Activated naive CD8-positive, alpha-beta T cell treated with anti-CD3 and anti-CD28 coated beads, Interleukin-2, amount 50 U/mL, for 16 hours (primary cell): ENCODE measurements around the gene ELL2.
"Not testable (repeated sequence)": the region's sequence is repeated elsewhere in the genome, so short reads cannot be mapped to it uniquely, and the experiment has no call there.

ENCODE experiments used
- DNase-seq: peaks from one replicate; pipeline ENCODE4 v3.0.0-alpha.2; 2020; ENCODE audit warnings: low read depth, low spot score

The ELL2 gene

DNA sequence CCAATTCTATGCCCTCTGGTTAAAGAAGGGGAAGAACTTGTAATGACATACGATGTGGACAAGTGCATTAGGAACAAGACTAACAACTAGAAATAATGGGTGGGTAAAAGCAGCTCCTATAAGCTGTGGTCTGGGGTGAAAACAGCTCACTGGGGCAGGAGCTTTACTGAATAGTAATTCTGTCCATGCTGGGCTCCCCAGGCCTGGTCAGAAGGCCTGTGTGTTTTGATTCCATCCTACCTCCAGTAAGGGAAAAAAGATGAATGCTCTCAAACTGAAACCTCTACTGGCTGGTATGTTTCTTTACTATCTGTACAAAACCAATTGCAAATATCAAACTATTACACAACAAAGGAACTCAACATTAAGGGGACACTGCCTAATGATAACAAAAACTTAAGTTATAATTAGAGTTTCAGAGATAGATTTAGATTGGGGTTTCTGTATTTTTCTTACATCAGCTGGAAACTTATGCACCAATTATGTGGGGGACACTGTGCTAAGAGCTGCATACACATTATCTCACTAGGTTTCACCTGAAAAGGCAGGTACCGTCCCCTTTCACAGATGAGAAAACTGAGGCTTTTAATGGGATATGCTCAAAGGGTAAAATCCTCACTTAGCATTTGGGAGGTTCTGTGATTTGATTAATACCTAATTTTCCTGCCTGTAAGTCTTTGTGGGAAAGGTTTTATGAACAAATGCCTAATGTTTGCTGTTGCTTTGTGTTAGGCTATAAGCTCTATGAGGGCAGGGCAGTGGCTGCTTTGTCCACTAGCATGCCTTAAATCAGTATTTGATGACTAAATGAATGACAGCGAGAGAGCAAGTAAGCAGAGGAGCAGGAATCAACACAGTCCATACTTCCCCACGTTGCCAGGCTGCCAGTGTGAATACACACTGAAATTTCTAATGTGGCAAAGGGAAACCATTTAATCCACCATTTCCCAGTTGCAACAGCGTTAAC is 53.6 kb downstream of the ELL2 start:
- DNase-seq: no peak

DNA sequence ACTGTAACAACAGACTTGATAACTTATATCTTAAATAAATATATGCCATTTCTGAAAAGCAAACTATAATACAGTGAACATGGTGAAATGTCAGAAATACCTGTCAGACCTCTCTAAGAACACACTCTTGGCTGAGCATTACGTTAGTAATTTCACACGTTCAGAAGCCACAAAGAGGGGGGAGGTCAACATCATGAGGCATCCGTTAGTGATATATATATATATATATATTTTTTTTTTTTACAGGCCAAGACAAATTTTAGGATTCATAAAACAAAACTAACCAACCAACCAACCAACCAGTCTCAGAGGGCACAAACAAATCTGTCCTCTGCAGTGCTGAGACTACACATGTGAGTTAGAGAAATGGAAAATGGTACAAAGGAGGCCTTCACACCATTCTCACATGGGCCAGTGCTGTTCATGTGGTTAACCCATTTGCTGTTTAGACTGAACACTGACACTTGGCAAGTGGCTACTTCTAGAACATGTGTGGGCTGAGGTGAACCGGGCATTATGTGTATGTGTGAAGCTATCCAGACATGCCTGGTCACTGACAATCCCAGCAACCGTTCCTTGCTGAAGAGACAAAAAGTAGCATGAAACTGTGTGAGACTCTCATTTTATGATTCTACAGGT is 54.5 kb downstream of the ELL2 start:
- DNase-seq: no peak

DNA sequence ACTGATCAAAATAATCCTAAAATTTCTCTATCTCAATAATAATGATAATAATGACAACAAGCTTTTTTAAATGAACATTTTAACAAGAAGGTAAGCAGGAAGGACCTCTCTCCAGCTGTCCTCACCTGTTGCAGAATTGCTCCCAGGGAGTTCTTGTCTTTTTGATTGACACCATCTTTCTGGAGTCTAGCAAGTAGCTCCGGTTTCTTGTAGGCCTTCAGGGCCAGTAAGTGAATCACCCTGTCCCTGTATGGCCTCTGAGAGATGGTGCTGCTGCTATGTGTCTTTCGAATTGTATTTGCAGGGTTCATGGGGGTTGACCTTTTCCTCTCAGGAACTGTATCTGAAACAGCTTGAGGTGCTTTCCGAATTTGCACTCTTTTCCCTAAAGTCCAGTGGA is 55.3 kb downstream of the ELL2 start:
- not testable (repeated sequence) for DNase-seq

DNA sequence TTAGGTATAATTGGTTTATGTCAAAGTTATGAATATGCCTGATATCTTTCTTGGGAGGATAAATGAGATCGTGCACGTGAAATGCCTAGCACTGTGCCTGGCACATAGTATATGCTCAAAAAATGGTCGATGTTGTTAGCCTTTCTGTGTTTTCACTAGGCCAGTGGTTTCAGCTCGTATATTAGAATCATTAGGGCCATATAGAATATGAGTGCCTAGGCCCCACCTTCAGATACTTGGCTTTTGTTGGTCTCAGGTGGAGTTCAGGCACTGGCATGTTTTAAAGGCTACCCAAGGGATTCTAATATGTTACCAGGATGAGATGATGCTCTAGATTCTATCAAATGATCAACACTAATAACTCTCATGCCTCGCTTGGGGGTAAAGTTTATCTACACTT is 56.8 kb downstream of the ELL2 start:
- DNase-seq: no peak

DNA sequence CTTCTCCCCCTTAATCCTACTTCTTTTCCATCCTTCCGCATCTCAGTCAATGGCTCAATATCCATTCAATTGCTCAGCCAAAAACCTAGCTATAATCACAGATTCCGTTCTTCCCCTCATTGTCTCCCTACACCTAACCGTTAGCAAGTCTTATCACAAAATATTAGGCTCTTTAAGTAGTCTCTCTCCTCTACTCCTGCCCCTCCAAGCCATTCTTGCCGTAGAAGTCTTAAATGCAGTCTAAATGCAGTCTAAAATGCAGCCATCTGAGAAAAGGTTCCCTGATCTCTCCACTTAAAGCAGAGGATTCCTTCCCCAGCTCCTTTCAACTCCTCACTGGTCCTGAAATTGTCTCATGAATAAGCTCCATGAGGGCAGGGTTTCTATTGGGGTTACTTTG is 57.8 kb downstream of the ELL2 start:
- no peak for DNase-seq

DNA sequence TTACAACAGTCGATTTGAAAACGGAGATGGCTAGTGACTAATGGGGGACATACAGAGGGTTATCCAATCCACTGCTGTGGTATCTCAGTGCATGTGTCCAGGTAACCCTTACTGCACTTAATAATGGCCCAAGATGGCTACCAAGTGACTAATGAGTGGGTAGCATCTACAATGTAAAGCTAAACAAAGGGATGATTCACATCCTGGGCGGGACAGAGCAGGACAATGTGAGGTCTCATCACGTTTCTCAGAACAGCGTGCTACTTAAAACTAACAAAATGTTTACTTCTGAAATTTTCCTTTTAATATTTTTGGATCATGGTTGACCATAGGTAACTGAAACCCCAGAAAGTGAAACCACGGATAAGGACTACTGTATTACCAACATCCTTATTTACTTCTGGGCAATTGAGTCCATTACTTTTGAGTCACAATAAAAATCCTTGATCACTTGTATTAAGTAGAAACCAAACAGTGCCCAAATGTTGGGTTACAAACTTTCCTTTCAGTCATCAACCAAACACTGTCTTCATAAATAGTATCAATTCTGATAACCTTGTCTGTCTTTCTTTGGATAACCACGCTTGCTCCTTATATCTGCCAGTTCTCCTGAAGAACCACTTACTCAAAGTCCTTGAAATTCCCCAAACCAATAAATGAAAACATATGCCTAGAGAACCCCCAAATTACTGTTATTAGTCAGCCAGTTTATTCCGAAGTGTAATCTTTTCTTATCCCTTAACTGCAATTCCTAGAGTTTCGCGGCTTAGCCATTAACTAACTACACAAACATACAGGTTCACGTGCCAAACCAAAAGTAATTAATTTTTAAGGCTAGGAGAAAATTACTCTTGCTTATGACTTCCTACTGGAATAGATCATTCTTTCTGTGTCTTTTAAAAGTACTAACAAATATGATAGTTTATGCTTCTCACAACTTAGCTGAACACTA is 59.7 kb downstream of the ELL2 start:
- no peak for DNase-seq

DNA sequence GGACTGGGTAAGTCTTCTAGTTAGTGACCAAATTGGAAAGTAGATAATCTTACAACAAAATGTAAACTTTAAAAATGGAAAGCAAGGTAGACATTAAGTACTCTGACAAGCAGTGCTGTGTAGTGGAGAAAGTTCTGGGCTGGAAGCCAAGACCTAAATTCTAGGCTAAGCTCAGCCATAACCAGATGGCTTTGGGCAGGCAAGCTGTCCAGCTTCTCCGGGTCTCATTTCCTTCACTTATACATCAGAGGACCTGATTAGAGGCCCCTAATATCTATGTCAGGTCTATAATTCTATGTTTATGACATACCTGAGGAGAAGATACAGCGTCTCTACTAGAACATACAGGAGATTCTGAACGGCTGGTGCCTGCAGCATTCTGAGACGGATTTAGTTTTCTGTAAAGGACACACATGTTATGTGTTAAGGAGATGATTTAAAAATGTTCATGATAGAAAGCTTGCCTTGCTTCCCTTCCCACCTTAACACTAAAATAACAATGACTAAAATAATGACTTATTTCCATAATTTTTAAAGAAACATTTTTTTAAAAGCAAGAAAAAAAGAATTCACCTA is 61.2 kb downstream of the ELL2 start:
- no peak for DNase-seq

DNA sequence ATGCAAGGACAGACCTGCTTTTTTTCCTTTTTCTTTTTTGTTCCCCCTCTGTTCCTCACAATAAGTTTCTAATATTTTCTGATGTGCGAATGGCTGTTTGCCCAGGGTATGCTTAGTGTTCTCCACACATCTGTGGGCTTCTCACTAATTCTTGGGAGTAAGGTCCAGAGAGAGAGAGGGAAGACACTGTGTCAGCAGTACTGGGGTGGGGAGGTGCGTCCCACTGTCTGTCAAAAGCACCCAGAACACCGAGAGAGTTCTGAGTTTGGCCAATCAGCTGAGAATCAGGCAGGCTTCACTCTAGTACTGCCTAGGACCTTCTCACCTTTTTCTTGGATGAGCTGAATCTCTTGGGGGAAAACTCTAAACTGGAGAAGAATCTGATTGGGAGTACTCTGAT is 61.8 kb downstream of the ELL2 start:
- no peak for DNase-seq

DNA sequence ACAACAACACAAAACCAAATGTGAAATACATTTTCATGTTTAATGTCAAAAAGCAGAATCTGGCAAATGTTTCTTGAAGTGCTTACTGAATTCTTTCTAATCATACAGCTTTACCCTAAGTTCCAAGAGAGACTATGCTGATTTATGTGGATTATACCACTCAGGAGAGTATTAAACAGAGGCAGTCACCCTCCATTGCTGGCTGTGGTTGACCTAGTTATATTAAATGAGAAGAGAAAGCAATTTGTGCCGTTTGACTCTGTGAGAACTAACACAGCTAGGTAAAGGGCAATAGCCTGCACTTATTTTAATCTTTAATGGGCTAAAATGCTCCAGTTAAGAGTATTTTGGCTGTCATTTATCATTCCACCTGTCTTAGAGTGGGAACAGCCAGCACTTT is 62.6 kb downstream of the ELL2 start:
- no peak for DNase-seq

DNA sequence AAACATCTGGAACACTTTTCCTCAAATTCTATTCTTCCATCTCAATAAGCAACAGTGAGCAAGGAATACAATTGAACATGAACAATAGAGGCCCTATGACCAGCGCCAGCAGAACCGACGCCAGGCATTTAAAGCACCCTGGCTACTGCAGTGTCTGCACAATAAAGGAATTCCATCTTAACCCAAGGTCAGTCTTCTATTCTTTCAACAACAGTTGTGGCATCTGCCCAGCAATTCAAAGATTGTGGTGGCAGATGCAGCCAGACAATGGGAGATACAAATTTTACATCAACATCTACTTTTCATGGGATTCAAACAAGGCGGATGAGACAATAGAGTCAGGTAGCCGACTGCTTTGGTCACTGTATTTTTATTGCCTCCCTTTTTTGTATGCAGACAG is 65.9 kb downstream of the ELL2 start:
- no peak for DNase-seq

DNA sequence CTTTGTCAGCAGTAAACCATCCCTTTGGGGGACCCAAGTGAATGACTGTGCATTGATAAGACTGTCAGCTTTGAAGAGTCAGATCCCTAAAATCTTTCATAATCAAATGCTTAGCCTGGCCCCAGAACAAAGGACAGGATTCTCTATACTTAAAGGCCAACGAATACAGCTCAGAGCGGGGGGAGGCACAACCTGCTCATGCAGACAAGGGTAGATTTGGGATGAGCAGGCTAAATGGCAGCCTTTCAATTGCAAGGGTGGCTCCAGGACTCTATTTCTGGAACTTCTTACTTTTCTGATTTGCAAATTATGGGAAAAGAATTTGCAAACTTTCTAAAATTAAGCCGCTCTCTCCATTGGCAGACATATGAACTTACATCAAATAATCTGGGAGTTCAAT is 66.4 kb downstream of the ELL2 start:
- no peak for DNase-seq

DNA sequence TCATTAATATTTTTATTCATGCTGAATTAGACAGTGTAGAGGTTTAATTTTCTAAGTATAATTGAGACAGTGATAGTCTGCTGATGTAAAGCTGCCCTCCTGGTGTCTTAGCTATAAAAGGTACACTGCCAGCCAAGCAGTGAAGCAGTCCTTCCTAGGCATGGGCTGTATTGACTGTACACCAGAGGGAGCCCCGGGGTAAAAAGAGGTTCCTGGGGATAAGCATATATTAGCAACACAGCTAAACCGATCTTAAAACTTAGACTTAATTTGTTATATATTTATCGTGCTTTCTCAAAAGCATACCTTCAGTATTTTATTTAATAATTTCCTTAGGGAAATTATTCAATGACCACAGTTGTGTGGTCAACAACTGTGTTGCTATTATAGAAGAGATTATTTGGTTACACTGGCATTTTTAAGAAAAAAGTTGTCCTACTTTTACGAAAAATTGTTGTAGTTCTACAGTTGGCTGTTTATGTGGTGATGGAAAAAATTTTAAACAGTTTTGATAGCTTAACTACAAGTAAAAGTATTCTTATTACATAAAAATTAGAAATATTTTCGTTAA is 68.8 kb downstream of the ELL2 start:
- no peak for DNase-seq

DNA sequence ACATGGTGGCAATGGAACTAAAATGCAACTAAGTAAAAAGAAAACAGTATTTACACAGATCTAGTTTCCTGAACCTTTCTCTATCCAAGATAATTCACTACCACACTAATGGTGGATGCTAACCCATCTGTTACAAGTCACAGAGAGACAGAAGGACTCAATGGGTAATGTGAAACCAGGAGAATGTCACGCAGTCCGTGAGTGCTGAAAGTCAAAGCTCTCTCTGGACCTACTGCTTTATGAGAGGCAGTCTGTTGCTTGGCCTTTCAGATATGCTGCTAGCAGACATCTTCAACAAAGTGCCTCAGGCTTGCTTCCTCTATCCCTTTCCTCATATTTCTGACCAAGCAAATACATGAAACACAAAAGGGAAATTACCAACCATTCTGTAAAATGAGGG is 70.2 kb downstream of the ELL2 start:
- DNase-seq: no peak

DNA sequence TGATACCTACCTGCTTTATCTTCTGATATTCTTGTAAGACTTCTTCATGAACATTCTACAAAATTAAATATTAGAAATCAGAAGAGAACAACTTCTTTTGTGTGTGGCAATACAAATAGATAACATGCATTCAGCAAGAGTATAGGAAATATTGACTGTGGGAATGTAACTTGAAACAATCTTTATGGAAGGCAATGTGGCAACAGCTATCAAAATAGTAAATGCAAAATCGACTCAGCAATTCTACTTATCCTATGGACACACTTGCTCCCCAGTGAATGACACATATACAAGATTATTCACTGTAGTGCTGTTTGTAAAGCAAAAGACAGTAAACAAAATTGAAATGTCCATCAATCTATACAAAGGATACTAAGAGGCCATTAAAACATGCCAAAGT is 72.6 kb downstream of the ELL2 start:
- no peak for DNase-seq

DNA sequence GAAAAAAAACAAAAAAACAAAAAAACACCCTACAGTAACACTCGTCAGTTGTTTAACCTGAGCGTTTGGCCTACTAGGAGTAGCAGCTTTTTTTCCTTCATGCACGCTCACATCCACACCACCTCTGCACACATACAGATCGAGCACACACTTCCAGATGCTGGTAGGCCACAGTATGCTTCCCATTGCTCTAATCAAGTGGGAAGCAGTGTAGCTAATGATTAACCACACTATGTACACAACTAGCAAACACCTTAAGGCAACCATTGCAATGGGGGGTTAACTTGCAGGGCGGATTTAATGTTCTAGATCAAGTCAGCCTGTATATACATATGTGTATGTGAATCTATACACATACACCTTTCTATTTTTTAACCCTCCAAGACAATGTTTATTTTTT is 73.7 kb downstream of the ELL2 start:
- no peak for DNase-seq

DNA sequence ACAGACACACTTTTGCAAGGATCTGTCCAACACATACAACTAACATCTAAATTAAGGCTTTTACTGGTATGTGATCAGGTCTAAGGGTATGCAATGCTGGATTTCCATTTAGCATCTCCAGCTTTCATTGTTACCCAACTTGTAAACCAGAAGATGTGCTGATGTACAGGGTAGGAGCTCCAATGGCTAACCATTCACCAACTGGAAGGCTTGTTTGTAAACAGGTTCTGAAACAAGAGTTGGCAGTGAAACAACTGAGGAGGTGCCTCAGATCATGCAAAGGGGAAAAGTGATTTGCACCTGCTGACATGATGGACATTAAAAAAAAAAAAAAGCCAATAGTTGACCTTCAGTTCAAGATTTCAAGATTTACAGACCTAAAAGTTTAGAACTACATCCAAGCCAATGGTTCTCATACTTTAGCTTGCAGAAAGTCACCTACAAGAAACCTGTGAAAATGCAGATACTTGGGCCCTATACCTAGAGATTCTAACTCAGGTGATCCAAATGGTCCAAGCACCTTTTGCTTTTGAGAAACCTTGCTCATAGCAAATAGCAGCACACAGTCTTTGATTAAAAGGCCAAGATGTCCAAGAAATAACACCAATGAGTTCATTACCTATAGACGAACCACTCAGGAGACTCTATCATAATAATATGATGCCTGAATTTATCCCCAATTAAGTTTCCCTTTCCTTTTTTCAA is 75.2 kb downstream of the ELL2 start:
- no peak for DNase-seq

DNA sequence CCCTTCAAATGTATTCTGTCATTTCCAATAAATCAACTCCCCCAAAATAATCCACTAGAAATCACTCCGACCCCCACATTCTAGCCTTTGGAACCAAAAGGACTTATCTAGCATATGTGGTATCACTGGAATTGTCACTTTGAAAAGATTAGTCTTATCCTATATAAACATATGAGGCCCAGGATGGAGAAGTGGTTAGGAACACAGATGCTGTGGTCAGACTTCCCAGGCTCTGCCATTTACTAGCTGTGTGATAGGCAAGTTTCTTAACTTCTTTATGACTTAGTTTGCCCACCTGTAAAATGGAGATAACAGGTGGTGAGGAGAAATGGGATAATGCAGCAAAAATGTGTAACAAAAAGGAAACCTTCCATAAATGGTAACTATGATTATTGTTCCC is 77.1 kb downstream of the ELL2 start:
- no peak for DNase-seq

DNA sequence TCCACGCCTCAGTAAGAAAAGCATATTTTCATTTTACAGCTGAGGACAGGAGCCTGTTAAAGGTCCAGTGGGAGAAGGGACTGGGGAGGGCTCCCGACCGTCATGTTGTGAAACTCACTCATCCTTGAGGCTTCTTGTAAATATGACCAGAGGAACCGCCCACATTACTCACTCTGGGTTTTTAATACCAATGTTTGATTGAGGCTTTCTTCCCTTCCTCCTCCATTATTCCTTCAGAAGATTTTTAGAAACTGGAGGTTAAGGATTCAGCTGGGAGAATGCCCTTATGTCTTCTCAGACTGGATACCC is 77.7 kb downstream of the ELL2 start:
- DNase-seq: no peak

DNA sequence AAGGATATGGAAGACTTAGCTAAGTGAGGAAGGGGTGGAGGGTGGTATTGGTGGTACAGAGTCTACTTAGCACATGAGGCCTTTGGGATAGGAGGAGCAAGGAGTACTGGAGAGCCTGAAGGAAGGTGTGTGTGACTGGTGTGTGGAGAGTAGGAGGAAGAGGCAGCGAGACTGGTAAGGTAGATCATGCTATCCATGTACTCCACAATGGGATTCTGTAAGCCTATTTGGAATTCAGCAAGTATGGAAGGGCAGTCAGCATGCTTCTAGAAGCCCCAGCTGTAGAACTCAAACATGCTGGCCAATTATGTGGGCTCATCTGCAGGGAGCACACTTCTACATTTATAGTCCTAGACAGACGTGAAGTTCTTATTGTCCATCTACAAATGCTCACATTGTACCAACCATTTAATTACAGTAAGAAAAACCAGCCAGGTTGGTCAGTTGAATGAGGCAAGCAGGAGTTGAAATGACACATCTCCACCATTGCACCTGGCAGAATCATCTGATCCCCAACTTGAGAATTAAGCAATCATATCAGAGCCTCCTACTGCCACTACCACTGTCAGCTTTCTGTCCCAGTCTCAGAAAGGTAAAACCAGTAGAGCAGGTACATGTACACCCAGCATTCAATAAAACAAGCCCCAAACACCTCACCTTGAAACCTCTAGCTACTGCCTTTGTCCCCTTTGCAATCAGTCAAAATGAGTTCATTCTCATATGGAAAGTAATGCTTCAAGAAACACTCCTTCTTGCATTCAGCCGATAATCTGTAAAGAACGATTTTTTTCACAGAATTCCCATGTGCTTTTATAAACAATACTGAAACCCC is 78.2 kb downstream of the ELL2 start:
- no peak for DNase-seq

DNA sequence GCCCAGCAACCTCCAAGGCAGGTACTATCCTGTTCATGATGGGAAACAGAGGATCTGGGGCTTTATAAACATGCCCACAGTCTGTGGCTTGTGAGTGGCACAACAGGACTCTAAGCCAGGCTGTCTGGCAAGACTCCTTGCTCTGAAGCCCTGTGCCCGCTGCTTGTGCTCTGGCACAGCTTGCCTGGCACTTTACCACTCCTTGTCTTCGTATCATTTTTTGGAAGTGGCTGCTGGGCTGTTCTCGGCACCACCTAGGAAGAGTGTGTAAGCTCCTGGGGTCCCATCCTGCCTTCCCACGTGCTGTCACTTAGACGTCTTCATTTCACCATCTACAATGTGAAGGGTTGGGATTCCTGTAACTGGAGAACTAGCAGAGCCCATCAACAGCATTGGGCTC is 79.8 kb downstream of the ELL2 start:
- no peak for DNase-seq
